A673 (cell line): Measurements from ENCODE around the gene NSUN3. TPM values are rescaled to one million over a fixed set of nuclear protein-coding genes. Genes with fewer than 3 reads are reported as not detected.

Experiments
- BruUV-seq: library from RNA; stranded (reverse); fragments of 400-500 nt; replicated peaks from 2 replicates; lab custom pipeline; 2021; lab: Mats Ljungman, UMichigan
- CTCF ChIA-PET: fragments of 300-600 bp; sonication (Branson Sonifier 250); formaldehyde crosslinking; loops from one replicate; lab custom pipeline; 2022; ENCODE audit warnings: antibody characterized with exemption; lab: Charles Lee
- POLR2A ChIA-PET: fragments of 300-600 bp; sonication (Branson Sonifier 250); formaldehyde crosslinking; loops from one replicate; lab custom pipeline; 2022; ENCODE audit warnings: antibody characterized with exemption; ENCODE audit not compliant: low non-redundant PET; lab: Charles Lee
- DNase-seq: peaks from one replicate; pipeline ENCODE4 v3.0.0-alpha.2; 2015; ENCODE audit warnings: low spot score
- H3K27ac ChIP-seq: fragments of 200-600 bp; sonication (generic); 2 replicates; pipeline ENCODE4 v1.5.1; 2016; ENCODE audit warnings: mixed run types, low read depth, mild to moderate bottlenecking, mixed read lengths, antibody characterized with exemption, low read length; ENCODE audit not compliant: poor library complexity, severe bottlenecking
- H3K27me3 ChIP-seq: fragments of 200-600 bp; sonication (generic); replicated peaks from 2 replicates; pipeline ENCODE4 v1.6.1; 2017; ENCODE audit warnings: mixed run types, low read depth, mild to moderate bottlenecking, mixed read lengths, antibody characterized with exemption, low read length; ENCODE audit not compliant: insufficient read depth, poor library complexity
- H3K36me3 ChIP-seq: fragments of 200-600 bp; sonication (generic); 2 replicates; pipeline ENCODE4 v1.6.1; 2016; ENCODE audit warnings: mixed run types, mild to moderate bottlenecking, mixed read lengths, antibody characterized with exemption, low read length; ENCODE audit not compliant: insufficient read depth, poor library complexity, severe bottlenecking
- H3K4me1 ChIP-seq: fragments of 200-600 bp; sonication (generic); 2 replicates; pipeline ENCODE4 v1.6.1; 2017; ENCODE audit warnings: mixed run types, mild to moderate bottlenecking, mixed read lengths, antibody characterized with exemption, low read length; ENCODE audit not compliant: insufficient read depth, poor library complexity, severe bottlenecking
- H3K4me3 ChIP-seq: fragments of 200-600 bp; sonication (generic); 2 replicates; pipeline ENCODE4 v1.5.1; 2016; ENCODE audit warnings: low read depth, mixed run types, mild to moderate bottlenecking, mixed read lengths, low read length; ENCODE audit not compliant: poor library complexity, severe bottlenecking
- H3K9me3 ChIP-seq: fragments of 200-600 bp; sonication (generic); 2 replicates; pipeline ENCODE4 v1.6.1; 2016; ENCODE audit warnings: mixed run types, low read depth, mild to moderate bottlenecking, mixed read lengths, antibody characterized with exemption, low read length; ENCODE audit not compliant: poor library complexity, severe bottlenecking
- CTCF ChIP-seq: fragments of 300-800, 200-600 bp; sonication (generic); conservative IDR thresholded peaks from 2 replicates; pipeline ENCODE4 v1.5.1; 2017; ENCODE audit warnings: low read depth, mild to moderate bottlenecking, antibody characterized with exemption, low read length, moderate library complexity, mixed read lengths
- EZH2 ChIP-seq: fragments of 200-600 bp; sonication (generic); IDR thresholded peaks from 2 replicates; pipeline ENCODE4 v1.6.1; 2017; ENCODE audit warnings: borderline replicate concordance, low read depth, mild to moderate bottlenecking, mixed read lengths, antibody characterized with exemption, low read length; ENCODE audit not compliant: poor library complexity, severe bottlenecking
- intact Hi-C: fragments of 100-400 bp; cut with micrococcal nuclease; formaldehyde crosslinking; loops from one replicate; pipeline ENCODE4 v1.10.0; 2022; ENCODE audit not compliant: unreplicated experiment
- total RNA-seq: library from RNA; stranded (reverse); gene quantifications from 2 replicates; pipeline ENCODE4 v1.2.3, GENCODE V29; 2021

NSUN3 gene
- total RNA-seq, 1 experiment from 2014 or later, result 15.6 TPM

- ChIA-PET POLR2A (no interaction called here), CTCF (interaction anchor here (0.6 kb wide), 1 partner anchor 116 kb away, joined by 3 read pairs; no protein-coding TSS in a partner anchor)
- TF ChIP-seq EZH2 (no peak), CTCF (no peak)
- H3K9me3 ChIP-seq, result no peaks in the 10 kb centered on the region
- DNase-seq, result no peak
- intact Hi-C loops, result loop anchor here (10.0 kb wide), 1 partner anchor 52 kb away; no protein-coding TSS in a partner anchor
- H3K4me3 ChIP-seq, result peak overlapping the region; percentile 13
- H3K4me1 ChIP-seq, result peaks cover 24% of the 10 kb centered on the region
- no peaks in the 10 kb centered on the region for H3K36me3 ChIP-seq
- H3K27ac ChIP-seq, result no peak overlapping the region
- H3K27me3 ChIP-seq, result no peaks in the 10 kb centered on the region
- BruUV-seq, result no TSS peak
Measured at GRCh38 chr3:94176988-94177745, 114.3 kb downstream of the NSUN3 start.

Other genes starting within 250 kb of the NSUN3 start
- 9.2 TPM in 2 replicates for gene PROS1, start 89.2 kb upstream of the NSUN3 start, total RNA-seq
- 18.4 TPM in 2 replicates for gene ARL13B, start 82.9 kb upstream of the NSUN3 start, total RNA-seq
- gene STX19, start 34.5 kb upstream of the NSUN3 start, total RNA-seq, result not detected in 2 replicates
- 6.5 and 9.8 TPM in 2 replicates for gene DHFR2, start 145 bp upstream of the NSUN3 start, total RNA-seq